NOMO-1 (cell line): ENCODE results near the gene HDAC6.
"Not testable (repeated sequence)": the region's sequence is repeated elsewhere in the genome, so short reads cannot be mapped to it uniquely, and the experiment has no call there.

Experiments
- DNase-seq, 2 experiments: peaks; one replicate each; lab custom pipeline; 2025; ENCODE audit not compliant: unreplicated experiment in 2 of 2; lab: John Stamatoyannopoulos, UW

Gene HDAC6

DNA sequence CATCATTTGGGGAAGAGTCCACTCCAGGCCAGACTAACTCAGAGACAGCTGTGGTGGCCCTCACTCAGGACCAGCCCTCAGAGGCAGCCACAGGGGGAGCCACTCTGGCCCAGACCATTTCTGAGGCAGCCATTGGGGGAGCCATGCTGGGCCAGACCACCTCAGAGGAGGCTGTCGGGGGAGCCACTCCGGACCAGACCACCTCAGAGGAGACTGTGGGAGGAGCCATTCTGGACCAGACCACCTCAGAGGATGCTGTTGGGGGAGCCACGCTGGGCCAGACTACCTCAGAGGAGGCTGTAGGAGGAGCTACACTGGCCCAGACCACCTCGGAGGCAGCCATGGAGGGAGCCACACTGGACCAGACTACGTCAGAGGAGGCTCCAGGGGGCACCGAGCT, 21.2 kb downstream of the HDAC6 start:
- DNase-seq, result no peak

DNA sequence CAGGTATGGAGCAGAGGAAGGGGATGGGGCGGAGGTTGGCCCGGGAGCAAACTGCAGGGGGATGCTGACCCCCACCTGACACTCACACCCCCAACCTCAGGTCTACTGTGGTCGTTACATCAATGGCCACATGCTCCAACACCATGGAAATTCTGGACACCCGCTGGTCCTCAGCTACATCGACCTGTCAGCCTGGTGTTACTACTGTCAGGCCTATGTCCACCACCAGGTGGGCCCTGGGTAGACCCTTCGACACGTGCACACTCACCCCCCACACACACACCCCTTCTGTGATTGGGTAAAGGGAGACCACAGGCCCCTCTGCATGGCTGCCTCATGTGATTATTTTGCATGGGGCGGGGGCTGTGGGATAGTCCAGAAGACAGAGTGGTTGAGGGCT, 22.2 kb downstream of the HDAC6 start:
- DNase-seq, result no peak

DNA sequence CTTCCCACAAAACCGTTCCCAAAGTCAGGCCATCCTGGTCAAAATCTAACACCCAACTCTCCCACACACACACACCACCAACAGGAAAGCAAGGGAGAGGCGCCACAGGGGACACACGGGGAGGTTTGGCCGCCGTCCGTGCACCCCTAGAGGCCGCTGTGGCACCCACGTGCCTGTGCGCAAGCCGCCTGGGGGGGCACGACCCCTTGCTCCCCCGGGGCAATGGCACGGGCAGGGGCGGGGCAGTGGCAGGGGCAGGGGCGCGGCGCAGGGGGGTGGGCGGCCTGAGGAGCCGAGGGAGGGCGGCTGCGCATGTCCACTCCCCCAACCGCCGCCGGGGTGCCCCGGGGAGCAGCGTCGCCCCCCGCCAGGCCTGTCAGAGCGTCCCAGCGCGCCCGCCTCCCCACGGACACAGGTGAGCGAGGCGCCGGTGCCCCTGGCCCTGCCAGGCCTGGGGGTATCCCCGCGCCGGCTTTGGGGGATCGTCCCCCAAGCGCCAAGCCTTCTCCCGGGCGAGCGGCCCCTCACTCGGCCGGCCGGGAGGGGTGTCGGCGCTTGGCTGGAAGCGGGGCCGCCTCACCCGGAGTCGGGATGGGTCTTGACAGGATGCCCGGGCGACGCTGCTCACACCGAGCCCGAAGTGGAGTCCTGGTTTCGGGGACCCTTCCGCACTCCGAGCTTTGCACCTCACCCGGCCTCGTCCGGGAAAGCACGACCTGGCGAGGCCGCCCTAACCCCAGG, 24.4 kb downstream of the HDAC6 start, which contains the start of gene ERAS:
ERAS (plus strand) TSS at position 379 of the 741 bp plus-strand sequence. CDS start 2,611 bp downstream, outside the sequence.
- DNase-seq, result no peak

DNA sequence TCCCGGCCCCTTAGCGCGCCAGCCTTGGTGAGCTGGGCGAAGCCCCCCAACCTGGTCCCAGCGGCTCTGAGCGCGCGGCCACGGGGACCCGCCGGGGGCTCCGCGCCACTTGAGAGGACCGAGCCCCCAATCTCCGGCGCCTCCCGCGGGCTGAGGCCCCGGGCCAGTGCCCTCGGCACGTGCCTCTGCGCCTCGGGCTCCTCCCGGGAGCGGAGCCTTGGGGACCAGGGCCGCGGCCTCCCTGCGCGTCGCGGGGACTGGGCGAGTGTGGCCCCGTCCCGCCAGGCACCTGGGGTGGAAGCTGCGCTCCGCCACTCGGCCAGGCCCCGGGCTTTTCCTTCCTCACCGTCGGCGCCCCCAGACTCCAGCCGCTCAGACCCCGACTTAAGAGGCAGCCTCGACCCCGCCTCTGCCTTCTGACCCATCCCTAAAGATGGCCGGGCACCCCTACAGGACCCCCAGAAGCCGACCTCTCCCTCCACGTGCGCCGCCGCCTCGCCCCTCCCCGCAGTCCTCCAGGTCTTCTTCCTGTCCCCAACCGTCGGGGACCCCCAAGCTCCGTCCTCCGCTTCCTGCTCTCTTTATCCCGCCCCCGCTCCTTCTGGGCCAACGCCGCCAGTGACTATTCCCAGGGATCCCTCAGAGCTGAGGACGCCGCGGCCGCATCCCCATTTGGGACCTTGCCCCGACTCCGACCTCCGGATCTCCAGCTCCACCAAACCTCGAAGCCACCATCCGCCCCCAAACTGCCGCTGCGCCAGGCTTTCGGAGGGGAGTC, 25.2 kb downstream of the HDAC6 start:
- no peak for DNase-seq

DNA sequence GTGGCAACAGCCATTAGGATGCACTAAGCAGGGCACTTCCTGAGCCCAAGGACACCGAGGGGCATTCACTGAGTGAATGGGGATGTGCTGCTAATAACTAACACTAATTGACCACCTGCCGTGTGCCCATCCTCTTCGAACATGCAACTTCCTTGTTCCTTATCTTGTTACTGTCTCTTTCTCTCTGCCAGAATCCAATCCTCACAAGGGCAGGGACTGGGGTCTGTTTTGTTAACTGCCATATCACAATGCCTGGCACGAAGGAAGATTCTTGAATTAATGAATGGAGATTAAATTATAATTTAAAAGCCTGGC, 25.7 kb downstream of the HDAC6 start:
- DNase-seq, result no peak

DNA sequence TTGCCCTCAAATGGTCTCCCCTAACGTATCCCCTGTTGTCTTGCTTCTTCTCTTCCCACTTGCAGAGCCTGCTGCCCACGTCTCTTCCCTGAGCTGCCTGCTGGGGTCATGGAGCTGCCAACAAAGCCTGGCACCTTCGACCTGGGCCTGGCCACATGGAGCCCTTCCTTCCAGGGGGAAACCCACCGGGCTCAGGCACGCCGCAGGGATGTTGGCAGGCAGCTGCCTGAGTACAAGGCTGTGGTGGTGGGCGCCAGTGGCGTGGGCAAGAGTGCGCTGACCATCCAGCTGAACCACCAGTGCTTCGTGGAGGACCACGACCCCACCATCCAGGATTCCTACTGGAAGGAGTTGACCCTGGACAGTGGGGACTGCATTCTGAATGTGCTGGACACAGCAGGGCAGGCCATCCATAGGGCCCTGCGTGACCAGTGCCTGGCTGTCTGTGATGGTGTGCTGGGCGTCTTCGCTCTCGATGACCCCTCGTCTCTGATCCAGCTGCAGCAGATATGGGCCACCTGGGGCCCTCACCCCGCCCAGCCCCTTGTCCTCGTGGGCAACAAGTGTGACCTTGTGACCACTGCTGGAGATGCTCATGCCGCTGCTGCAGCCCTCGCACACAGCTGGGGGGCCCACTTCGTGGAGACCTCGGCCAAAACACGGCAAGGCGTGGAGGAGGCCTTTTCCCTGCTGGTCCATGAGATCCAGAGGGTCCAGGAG, 27.3 kb downstream of the HDAC6 start:
- no peak for DNase-seq

DNA sequence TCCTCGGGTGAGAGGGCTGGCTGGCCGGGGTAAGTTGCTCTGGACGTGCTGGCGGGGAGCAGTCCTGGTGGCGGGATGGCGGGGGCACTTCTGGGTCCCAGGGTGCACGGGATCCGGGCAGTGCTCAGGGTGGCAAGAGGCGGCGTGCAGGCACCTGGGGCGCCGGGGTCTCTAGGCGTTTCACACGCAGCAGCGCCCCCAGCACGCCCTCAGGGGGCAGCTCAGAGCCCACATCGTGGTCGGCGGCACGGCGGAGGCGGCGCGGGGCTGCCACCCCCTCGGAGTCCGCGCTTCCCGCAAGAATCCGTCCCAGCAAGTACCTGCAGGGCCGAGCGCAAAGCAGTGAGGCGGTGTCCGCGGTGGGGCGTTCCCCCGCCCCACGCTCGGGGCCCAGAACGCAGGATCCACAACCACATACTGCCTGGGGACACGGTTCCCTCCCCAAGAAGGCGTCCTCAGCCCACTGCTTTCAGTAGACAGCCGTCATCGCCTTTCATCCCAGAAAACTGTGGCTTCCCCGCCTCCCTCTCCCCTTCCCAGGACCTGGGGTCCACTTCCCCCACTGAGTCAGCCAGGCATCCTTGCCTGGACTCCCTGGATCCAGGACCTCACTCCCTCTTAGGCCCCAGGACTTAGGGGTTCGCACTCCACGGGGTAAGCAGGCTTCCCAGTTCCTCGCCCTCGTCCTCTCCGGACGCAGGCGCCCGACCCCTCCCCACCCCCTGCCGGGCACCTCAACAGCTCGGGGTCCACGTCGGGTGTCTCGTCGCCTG, 29.5 kb downstream of the HDAC6 start:
- DNase-seq, result no peak

DNA sequence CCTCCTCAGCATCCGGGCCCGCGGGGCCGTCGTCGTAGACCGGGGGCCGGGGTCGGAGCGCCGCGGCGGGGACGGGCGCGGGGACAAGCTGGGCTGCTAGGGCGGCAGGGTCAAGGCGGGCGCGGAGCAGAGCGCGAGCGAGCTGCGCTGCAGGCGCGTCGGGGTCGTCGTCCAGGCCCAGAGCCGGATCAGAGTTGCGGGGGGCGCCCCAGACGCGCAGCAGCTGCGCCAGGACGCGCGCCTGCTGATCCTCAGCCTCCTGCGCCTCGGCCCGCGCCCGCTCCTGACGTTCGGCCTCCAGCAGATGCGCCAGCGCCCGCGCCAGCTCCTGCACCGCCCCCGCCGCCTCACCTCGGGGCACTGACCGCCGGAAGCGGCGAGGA, 30.0 kb downstream of the HDAC6 start:
- no peak for DNase-seq

DNA sequence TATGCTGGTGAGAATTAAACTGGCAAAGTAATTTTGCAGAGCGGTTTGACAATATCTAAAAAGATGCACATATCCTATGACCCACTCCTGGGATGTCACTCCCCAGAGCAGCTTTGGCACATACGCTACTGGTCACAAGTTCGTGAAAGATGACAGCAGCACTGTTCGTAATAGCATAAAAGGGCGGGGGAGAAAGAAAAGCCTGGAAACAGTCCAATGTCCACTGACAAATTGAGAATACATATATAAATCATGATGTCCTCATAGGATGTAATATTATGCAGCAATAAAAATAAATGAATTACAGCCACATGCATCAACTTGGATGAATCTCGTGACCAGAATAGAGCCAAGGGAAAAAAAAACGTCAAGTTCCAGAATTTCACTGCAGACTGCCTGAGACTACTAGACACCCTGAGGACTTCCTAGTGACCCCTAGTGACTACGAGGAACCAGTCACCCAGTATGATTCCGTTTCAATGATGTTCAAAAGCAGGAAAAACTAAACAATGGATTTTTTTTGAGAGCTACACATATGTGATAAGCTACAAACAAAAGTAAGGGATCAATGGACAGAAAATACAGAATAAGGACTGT, 31.8 kb downstream of the HDAC6 start:
- DNase-seq, result no peak

DNA sequence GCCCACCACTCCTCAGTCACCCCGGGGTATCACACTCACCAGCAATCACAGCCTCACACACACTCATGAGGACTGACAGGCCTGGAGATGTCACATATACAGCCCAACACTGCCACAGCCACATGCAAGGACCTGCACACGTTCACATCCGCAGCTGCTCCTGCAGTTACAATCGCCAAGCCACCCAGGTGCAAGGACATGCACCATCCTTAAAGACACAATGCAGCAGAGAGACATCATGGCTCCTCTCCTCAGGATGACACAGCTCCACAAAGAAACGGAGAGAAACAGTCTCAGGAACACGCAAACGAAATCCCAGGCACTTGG, 32.5 kb downstream of the HDAC6 start:
- no peak for DNase-seq

DNA sequence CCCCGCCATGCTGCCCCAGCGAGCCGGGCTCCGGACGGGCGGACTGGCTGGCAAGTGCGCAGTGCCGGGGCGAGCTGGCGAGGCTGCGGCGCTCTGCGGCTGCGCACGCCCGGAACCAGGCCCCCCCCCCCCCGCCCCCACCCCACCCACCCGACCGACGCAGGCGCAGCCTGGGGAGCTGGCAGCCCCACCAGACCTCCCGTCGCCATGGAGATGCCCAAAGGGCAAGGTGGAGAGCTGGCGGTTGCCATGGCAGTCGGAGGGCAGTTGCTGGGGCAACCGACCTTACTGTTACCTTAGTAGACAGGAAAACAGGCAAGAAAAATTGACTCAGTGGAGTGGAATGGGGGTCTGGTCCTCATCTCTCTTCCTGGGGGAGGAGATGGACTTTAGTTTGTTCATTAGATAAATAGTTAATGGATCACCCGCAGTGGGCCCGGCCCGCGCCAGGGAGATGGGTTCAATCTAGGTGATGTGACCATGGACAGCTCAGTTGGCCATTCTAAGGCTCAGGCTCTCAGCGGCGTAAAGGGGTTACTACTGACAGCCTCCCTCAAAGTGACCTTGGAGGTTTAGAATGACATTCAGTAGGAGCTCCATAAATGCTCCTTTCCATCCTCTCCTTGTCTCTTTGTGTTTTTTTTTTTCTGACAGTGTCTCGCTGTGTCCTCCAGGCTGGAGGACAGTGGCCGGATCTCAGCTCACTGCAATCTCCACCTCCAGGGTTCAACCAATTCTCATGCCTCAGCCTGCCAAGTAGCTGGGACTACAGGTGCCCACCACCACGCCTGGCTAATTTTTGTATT, 33.9 kb downstream of the HDAC6 start, which contains the start of gene PCSK1N:
PCSK1N (minus strand) TSS at position 87 of the 806 bp plus-strand sequence; CDS start at position 9, 78 bp downstream.
- DNase-seq, result no peak

DNA sequence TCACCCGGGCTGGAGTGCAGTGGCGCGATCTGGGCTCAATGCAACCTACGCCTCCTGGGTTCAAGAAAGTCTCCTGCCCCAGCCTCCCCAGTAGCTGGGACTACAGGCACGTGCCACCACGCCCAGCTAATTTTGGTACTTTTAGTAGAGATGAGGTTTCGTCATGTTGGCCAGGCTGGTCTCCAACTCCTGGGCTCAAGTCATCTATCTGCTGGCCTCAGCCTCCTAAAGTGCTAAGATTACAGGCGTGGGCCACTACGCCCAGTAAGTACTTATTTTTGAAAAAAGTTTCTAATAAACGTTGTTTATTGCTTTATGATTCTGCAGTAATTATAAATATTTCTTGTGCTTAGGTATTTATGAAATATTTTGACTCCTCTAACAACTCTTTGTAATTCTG, 37.8 kb downstream of the HDAC6 start:
- no peak for DNase-seq

DNA sequence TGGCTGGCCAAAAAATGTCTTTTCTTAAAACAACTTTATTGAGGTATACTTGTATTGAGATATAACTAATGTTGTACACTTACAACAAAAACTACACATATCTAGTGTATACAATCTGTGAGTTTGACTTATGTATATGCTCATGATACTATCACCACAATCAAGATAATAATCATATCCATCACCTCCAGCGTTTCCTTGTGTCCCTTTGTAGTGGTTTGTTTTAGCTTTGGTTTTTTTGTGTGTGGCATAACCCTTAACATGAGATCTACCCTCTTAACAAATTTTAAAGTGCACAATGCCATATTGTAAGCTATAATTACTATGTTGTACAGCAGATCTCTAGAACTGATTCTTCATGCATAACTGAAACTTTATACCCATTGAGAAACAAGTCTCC, 47.0 kb downstream of the HDAC6 start:
- no peak for DNase-seq

DNA sequence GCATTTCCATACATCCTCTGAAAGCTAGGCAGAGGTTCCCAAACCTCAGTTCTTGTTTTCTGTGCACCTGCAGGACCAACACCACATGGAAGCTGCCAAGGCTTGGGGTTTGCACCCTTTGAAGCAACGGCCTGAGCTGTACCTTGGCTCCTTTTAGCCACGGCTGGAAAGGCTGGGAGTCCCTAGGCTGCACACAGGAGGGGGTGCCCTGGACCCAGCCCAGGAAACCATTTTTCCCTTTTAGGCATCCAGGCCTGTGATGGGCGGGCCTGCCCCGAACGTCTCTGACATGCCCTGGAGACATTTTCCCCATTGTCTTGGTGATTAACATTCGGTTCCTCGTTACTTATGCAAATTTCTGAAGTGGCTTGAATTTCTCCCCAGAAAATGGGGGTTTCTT, 51.0 kb downstream of the HDAC6 start:
- no peak for DNase-seq

DNA sequence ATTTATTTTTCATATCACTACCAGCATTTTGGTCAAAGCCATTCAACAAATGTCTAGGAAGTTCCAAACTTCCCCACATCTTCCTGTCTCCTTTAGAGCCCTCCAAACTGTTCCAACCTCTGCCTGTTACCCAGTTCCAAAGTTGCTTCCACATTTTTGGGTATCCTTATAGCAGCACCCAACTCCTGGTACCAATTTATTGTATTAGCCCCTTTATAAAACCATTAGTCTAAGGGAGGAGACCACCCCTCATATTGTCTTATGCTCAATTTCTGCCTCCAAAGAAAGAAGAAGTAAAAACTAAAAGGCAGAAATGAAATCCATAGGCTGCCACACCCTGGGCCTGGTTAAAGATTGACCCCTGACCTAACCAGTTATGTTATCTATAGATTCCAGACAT, 51.6 kb downstream of the HDAC6 start:
- DNase-seq, result not testable (repeated sequence)

DNA sequence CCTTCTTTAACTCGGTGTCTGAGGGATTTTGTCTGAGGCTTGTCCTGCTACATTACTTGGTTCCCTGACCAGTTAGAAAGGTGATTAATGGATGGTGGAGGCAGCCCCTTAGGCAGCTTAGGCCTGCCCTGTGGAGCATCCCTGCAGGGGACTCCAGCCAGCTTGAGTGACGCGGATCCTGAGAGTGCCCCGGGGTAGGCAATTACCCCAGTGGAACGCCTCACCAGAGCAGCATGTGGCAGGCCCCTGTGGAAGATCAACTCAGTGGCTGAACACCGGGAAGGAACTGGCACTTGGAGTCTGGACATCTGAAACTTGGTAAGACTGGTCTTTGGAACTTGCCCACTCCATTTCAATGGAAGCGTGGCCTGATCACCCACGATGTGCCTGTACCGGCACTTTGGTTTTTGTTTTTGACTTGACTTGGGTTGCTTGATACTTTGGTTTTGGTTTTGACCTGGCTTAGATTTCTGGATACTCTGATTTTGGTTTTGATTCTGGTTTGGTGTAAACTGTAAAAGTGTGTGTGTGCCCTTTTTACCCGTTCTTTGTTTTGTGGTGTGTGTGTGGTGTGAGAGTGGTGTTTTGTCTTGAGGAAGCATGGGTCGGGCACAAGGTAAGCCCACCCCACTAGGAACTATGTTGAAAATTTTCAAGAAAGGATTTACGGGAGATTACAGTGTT, 52.4 kb downstream of the HDAC6 start:
- not testable (repeated sequence) for DNase-seq

DNA sequence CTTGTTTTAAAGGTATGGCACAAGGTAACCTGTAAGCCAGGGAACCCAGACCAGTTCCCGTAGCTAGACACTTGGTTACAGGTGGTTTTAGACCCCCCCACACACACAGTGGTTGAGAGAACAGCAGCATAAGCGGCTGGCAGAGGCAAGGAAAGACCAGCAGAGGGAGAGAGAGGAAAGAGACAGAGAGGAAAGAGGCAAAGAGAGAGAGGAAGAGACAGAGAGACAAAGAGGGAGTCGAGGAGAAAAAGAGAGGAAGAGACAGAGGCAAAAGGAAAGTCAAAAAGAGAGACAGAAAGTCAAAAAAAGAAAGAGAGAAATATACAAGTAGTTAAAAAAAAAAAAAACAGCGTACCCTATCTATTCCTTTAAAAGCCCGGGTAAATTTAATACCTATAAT, 53.0 kb downstream of the HDAC6 start:
- DNase-seq, result no peak

DNA sequence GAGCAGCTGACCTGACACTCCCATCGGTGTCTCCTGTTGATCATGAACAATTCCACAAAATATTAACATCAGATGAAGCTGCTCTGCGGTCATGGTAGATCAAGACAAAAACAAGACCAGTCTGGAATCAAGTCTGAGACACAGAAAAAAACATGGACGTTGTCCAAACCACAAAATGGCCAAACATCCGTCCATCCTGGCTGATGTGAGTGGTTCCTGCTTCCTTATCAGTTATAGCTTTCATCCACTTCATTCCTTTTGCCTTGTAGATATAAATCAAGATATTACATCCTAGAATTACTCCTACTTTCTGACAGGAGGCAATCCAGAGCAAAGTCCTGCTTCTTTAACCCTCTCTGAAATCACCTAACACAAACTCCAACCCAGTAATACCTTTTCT, 62.3 kb downstream of the HDAC6 start:
- DNase-seq, result no peak

DNA sequence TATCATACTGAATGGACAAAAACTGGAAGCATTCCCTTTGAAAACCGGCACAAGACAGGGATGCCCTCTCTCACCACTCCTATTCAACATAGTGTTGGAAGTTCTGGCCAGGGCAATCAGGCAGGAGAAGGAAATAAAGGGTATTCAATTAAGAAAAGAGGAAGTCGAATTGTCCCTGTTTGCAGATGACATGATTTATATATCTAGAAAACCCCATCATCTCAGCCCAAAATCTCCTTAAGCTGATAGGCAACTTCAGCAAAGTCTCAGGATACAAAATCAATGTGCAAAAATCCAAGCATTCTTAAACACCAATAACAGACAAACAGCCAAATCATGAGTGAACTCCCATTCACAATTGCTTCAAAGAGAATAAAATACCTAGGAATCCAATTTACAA, 70.2 kb downstream of the HDAC6 start:
- not testable (repeated sequence) for DNase-seq
